Esophagus (tissue), 2 donors: ENCODE data around the gene QRICH1. TPM values are rescaled to one million over a fixed set of nuclear protein-coding genes. Genes with fewer than 3 reads are reported as not detected.

Experiments
- H3K27ac ChIP-seq, 2 donors: one replicate each; pipeline ENCODE4 v1.5.1; 2013; ENCODE audit warnings: low read depth in 2 of 2, mild to moderate bottlenecking in 2 of 2, inconsistent platforms in 1 of 2, low read length in 1 of 2, moderate library complexity in 1 of 2
- H3K27me3 ChIP-seq, 2 donors: one replicate each; pipeline ENCODE4 v1.6.1; 2013; ENCODE audit warnings: low read length in 2 of 2, control low read depth in 1 of 2, mild to moderate bottlenecking in 1 of 2; ENCODE audit not compliant: insufficient read depth in 2 of 2, control insufficient read depth in 1 of 2
- H3K36me3 ChIP-seq, 2 donors: one replicate each; pipeline ENCODE4 v1.6.1; 2013; ENCODE audit warnings: low read length in 1 of 2; ENCODE audit not compliant: control insufficient read depth in 2 of 2, insufficient read depth in 2 of 2
- H3K4me1 ChIP-seq, 2 donors: one replicate each; pipeline ENCODE4 v1.6.1; 2013; ENCODE audit warnings: low read length in 1 of 2; ENCODE audit not compliant: control insufficient read depth in 2 of 2, insufficient read depth in 2 of 2
- H3K4me3 ChIP-seq, 2 donors: one replicate each; pipeline ENCODE4 v1.5.1; 2013; ENCODE audit warnings: low read length in 2 of 2, mild to moderate bottlenecking in 2 of 2, low read depth in 1 of 2, moderate library complexity in 1 of 2
- H3K9me3 ChIP-seq, 2 donors: one replicate each; pipeline ENCODE4 v1.6.1; 2013; ENCODE audit warnings: mild to moderate bottlenecking in 2 of 2, low read depth in 1 of 2, low read length in 1 of 2, moderate library complexity in 1 of 2; ENCODE audit not compliant: control insufficient read depth in 2 of 2, insufficient read depth in 1 of 2
- WGBS, 2 donors: extraction: QIAGEN DNeasy Blood & Tissue Kit; methylation state at CpG; one replicate each; pipeline ENCODE4 v1.1.7; 2013; 5-methylcytosine and 5-hydroxymethylcytosine counted together
- polyA plus RNA-seq, 2 donors: library from polyadenylated mRNA; stranded (reverse); fragments of 200-250 nt; gene quantifications; one replicate each; pipeline ENCODE4 v1.2.3, GENCODE V29; 2013
- donor health status: healthy with polysubstance abuse.
- donor health status: Bipolar disorder and iron deficiency.

Gene QRICH1
- polyA plus RNA-seq, 2 donors = 31.9 to 38.2 TPM

GRCh38 chr3:49131040-49131439 is 37.2 kb upstream of the QRICH1 start:
- H3K9me3 ChIP-seq = no peaks in the 10 kb centered on the region
- H3K36me3 ChIP-seq = peaks cover 9 to 34% of the 10 kb centered on the region in 2 donors
- peak overlapping the region in 1 of 2 donors; percentile 7 for H3K27ac ChIP-seq
- no peaks in the 10 kb centered on the region for H3K27me3 ChIP-seq
- H3K4me3 ChIP-seq = no peak overlapping the region
- H3K4me1 ChIP-seq = peaks cover 13 to 18% of the 10 kb centered on the region in 2 donors
- WGBS, 2 donors = 69 to 71% methylated on average over 12 of the region's 12 CpGs

GRCh38 chr3:49124991-49125670 is 31.3 kb upstream of the QRICH1 start:
- 71 to 73% methylated on average over 14 of the region's 14 CpGs for WGBS, 2 donors
- no peak overlapping the region for H3K27ac ChIP-seq

GRCh38 chr3:49124203-49124602 is 30.3 kb upstream of the QRICH1 start:
- H3K27ac ChIP-seq = no peak overlapping the region
- peaks cover 10 to 12% of the 10 kb centered on the region in 2 donors for H3K4me1 ChIP-seq
- no peaks in the 10 kb centered on the region for H3K27me3 ChIP-seq
- H3K9me3 ChIP-seq = no peaks in the 10 kb centered on the region
- H3K4me3 ChIP-seq = no peak overlapping the region
- 84 to 91% methylated on average over 7 of the region's 7 CpGs for WGBS, 2 donors
- peaks cover 16 to 61% of the 10 kb centered on the region in 2 donors for H3K36me3 ChIP-seq

More at GRCh38 chr3:49124991-49125670, 31.3 kb upstream of the QRICH1 start:
- Histone ChIP-seq H3K4me1 (peaks cover under 1 to 7% of the 10 kb centered on the region in 2 donors), H3K9me3 (no peaks in the 10 kb centered on the region), H3K27me3 (no peaks in the 10 kb centered on the region), H3K36me3 (peaks cover 20 to 67% of the 10 kb centered on the region in 2 donors), H3K4me3 (no peak overlapping the region)

GRCh38 chr3:49123687-49124086 is 29.8 kb upstream of the QRICH1 start:
- peaks cover 16 to 57% of the 10 kb centered on the region in 2 donors for H3K36me3 ChIP-seq
- 94% methylated on average over 17 of the region's 17 CpGs for WGBS, 2 donors
- no peak overlapping the region for H3K4me3 ChIP-seq
- H3K27me3 ChIP-seq = no peaks in the 10 kb centered on the region
- H3K4me1 ChIP-seq = peaks cover 12 to 13% of the 10 kb centered on the region in 2 donors
- H3K27ac ChIP-seq = no peak overlapping the region
- no peaks in the 10 kb centered on the region for H3K9me3 ChIP-seq

- peaks cover 16 to 51% of the 10 kb centered on the region in 2 donors for H3K36me3 ChIP-seq
- peaks cover 12 to 13% of the 10 kb centered on the region in 2 donors for H3K4me1 ChIP-seq
- no peak overlapping the region for H3K4me3 ChIP-seq
- H3K27ac ChIP-seq = no peak overlapping the region
- no peaks in the 10 kb centered on the region for H3K27me3 ChIP-seq
- H3K9me3 ChIP-seq = no peaks in the 10 kb centered on the region
- WGBS, 2 donors = 91% methylated on average over 17 of the region's 17 CpGs
These were observed 29.1 kb upstream of the QRICH1 start for GRCh38 chr3:49122886-49123545.

GRCh38 chr3:49122451-49122850 is 28.6 kb upstream of the QRICH1 start:
- H3K9me3 ChIP-seq = no peaks in the 10 kb centered on the region
- no peaks in the 10 kb centered on the region for H3K27me3 ChIP-seq
- 77 to 89% methylated on average over 7 of the region's 7 CpGs for WGBS, 2 donors
- H3K4me1 ChIP-seq = peaks cover 12 to 13% of the 10 kb centered on the region in 2 donors
- H3K36me3 ChIP-seq = peaks cover 19 to 55% of the 10 kb centered on the region in 2 donors
- no peak overlapping the region for H3K4me3 ChIP-seq
- H3K27ac ChIP-seq = peak overlapping the region in 1 of 2 donors; percentile 39

GRCh38 chr3:49122022-49122421 is 28.2 kb upstream of the QRICH1 start:
- H3K4me1 ChIP-seq = peaks cover 12 to 13% of the 10 kb centered on the region in 2 donors
- H3K36me3 ChIP-seq = peaks cover 23 to 59% of the 10 kb centered on the region in 2 donors
- no peaks in the 10 kb centered on the region for H3K9me3 ChIP-seq
- H3K27ac ChIP-seq = peak overlapping the region in 1 of 2 donors; percentile 39
- H3K27me3 ChIP-seq = no peaks in the 10 kb centered on the region
- H3K4me3 ChIP-seq = no peak overlapping the region
- 94 to 97% methylated on average over 12 of the region's 12 CpGs for WGBS, 2 donors

GRCh38 chr3:49121132-49121736 is 27.4 kb upstream of the QRICH1 start:
- WGBS, 2 donors = 71 to 72% methylated on average over 17 of the region's 17 CpGs
- Histone ChIP-seq H3K27ac (peak overlapping the region; percentile 97 to 99), H3K27me3 (no peaks in the 10 kb centered on the region), H3K4me3 (peak overlapping the region; percentile 96 to 100), H3K36me3 (peaks cover 29 to 63% of the 10 kb centered on the region in 2 donors), H3K9me3 (no peaks in the 10 kb centered on the region), H3K4me1 (peaks cover 12 to 13% of the 10 kb centered on the region in 2 donors)

- WGBS, 2 donors = 1% methylated on average over 64 to 70 of the region's 70 CpGs
- H3K4me1 ChIP-seq = peaks cover 12 to 13% of the 10 kb centered on the region in 2 donors
- peak within 1 kb of the TSS; percentile 96 to 100 for H3K4me3 ChIP-seq
- peak within 1 kb of the TSS; percentile 97 to 99 for H3K27ac ChIP-seq
- H3K9me3 ChIP-seq = no peaks in the 10 kb centered on the region
- no peaks in the 10 kb centered on the region for H3K27me3 ChIP-seq
- H3K36me3 ChIP-seq = peaks cover 31 to 63% of the 10 kb centered on the region in 2 donors
These were observed 26.7 kb upstream of the QRICH1 start, which contains the start of gene USP19 for GRCh38 chr3:49120438-49121131. Gene USP19, minus strand, starts transcription at chr3:49120823. Its CDS starts 1,678 bp downstream, at chr3:49119145.
